ENCODE measurements around the gene TMPRSS7. TPM values are rescaled to one million over a fixed set of nuclear protein-coding genes. Genes with fewer than 3 reads are reported as not detected.

Gene TMPRSS7
- total RNA-seq, 1 donor from 2014 or later = 0.15 TPM

- no peak for DNase-seq (ENCODE audit: low read depth)
Measured at GRCh38 chr3:112128843-112129727, 94.5 kb downstream of the TMPRSS7 start.

GRCh38 chr3:112129925-112130637 lies 95.5 kb downstream of the TMPRSS7 start:
- DNase-seq (ENCODE audit: low read depth) = no peak

- DNase-seq (ENCODE audit: low read depth) = no peak
Measured at GRCh38 chr3:112130638-112130993, 96.1 kb downstream of the TMPRSS7 start.

Other genes with a start within 250 kb of the TMPRSS7 start
- 109 and 145 TPM in 2 replicates for gene PHLDB2, start 175.5 kb upstream of the TMPRSS7 start, total RNA-seq
- 20.1 and 43.6 TPM in 2 replicates for gene ABHD10, start 55.7 kb upstream of the TMPRSS7 start, total RNA-seq
- 8.5 and 19.1 TPM in 2 replicates for gene TAGLN3, start 35.8 kb upstream of the TMPRSS7 start, total RNA-seq
- 33.1 and 68.9 TPM in 2 replicates for gene C3orf52, start 51.7 kb downstream of the TMPRSS7 start, total RNA-seq
- gene GCSAM, start 98.5 kb downstream of the TMPRSS7 start, total RNA-seq = not detected in 2 replicates

Data from renal cortical epithelial cell (primary cell).